ENCODE measurements around the gene C3orf18. TPM values are rescaled to one million over a fixed set of nuclear protein-coding genes. Genes with fewer than 3 reads are reported as not detected.

Gene C3orf18
- total and polyA plus RNA-seq, 2 experiments from 2014 or later = 2.4 to 7.7 TPM

GRCh38 chr3:50599716-50600118 is 32.2 kb upstream of the C3orf18 start (continued):
- no peak for TF ChIP-seq ETS1 (IDR thresholded peaks at IDR 0.05)
- no peak for TF ChIP-seq POLR2AphosphoS5 (IDR thresholded peaks at IDR 0.05; ENCODE audit: low read depth)
- no peak for TF ChIP-seq CREB1 (CRISPR knock-in tag; IDR thresholded peaks at IDR 0.05; ENCODE audit: low read depth)
- TF ChIP-seq ZNF114 (CRISPR knock-in tag; IDR thresholded peaks at IDR 0.05) = no peak
- TF ChIP-seq NANOG (IDR thresholded peaks at IDR 0.05; ENCODE audit: borderline replicate concordance) = no peak
- no peak for TF ChIP-seq EZH2phosphoT487 (IDR thresholded peaks at IDR 0.05; ENCODE audit: unreplicated experiment)
- TF ChIP-seq CTCF (conservative IDR thresholded peaks at IDR 0.05; ENCODE audit: low read depth in 2 of 2) = no peak
- TF ChIP-seq EZH2 (IDR thresholded peaks at IDR 0.05; ENCODE audit: low read depth, unreplicated experiment) = no peak

- H2AFZ ChIP-seq = no peak overlapping the region
- H3K27ac ChIP-seq (ENCODE audit: low read depth) = no peak overlapping the region
- H3K9me2 ChIP-seq (ENCODE audit: insufficient read depth) = no peaks in the 10 kb centered on the region
- no peaks in the 10 kb centered on the region for H3K36me3 ChIP-seq (ENCODE audit: insufficient read depth)
- no peak overlapping the region for H3K4me2 ChIP-seq
- H3K4me3 Mint-ChIP-seq = no peak overlapping the region
- H3K27me3 ChIP-seq (ENCODE audit: insufficient read depth) = 0 out of 2 replicates have a peak, but pooled peaks cover 3% of the 10 kb centered on the region
- no peaks in the 10 kb centered on the region for H3K36me3 Mint-ChIP-seq (ENCODE audit: low read depth)
- no peaks in the 10 kb centered on the region for H3K79me2 ChIP-seq (replicated peaks; ENCODE audit: insufficient read depth)
- H3K4me1 ChIP-seq (ENCODE audit: insufficient read depth) = no peaks in the 10 kb centered on the region
- no peaks in the 10 kb centered on the region; the same call in 2 of the 3 replicates for H3K4me1 Mint-ChIP-seq
- H3F3A ChIP-seq (replicated peaks; ENCODE audit: low read depth) = no peaks in the 10 kb centered on the region
- no peak overlapping the region for H3K27ac Mint-ChIP-seq
- DNase-seq (ENCODE audit: low spot score) = no peak
- no peak overlapping the region for H3K4me3 ChIP-seq
- no peaks in the 10 kb centered on the region for H4K20me1 ChIP-seq (replicated peaks; ENCODE audit: insufficient read depth)
- no peaks in the 10 kb centered on the region for H3K9me3 Mint-ChIP-seq
- no peak for TF ChIP-seq JUNB (IDR thresholded peaks at IDR 0.05; ENCODE audit: unreplicated experiment)
- no peak for TF ChIP-seq ZNF114 (CRISPR knock-in tag; IDR thresholded peaks at IDR 0.05)
- no peak for TF ChIP-seq CTCF (conservative IDR thresholded peaks at IDR 0.05; ENCODE audit: low read depth in 2 of 2)
- no peak for TF ChIP-seq NANOG (IDR thresholded peaks at IDR 0.05; ENCODE audit: borderline replicate concordance)
- peaks cover 4% of the 10 kb centered on the region for H3K27me3 Mint-ChIP-seq (ENCODE audit: insufficient read depth, low read depth, poor library complexity)
- ATAC-seq = no peak
Measured at GRCh38 chr3:50599115-50599715, 31.7 kb upstream of the C3orf18 start.

Data from GM23338 (cell line).